Upper lobe of right lung (tissue), 1 donor: ENCODE results near the gene NMUR1. TPM values are rescaled to one million over a fixed set of nuclear protein-coding genes. Genes with fewer than 3 reads are reported as not detected.
A peak's percentile ranks its signal among the peaks of the same experiment; 100 is the strongest.
"Not testable (repeated sequence)": the region's sequence is repeated elsewhere in the genome, so short reads cannot be mapped to it uniquely, and the experiment has no call there.

Experiments used
- ATAC-seq: fragments of 200-7000 bp; cut with Tn5 transposase; one replicate; pipeline ENCODE4 v1.9.1; 2020; ENCODE audit warnings: mild to moderate bottlenecking, moderate library complexity
- DNase-seq: peaks from one replicate; pipeline ENCODE4 v3.0.0-alpha.2; 2020
- H3K27ac ChIP-seq: fragments of 200-600 bp; one replicate; pipeline ENCODE4 v1.8.0; 2022
- H3K27me3 ChIP-seq: fragments of 200-600 bp; one replicate; pipeline ENCODE4 v1.8.0; 2022; ENCODE audit warnings: mild to moderate bottlenecking
- H3K36me3 ChIP-seq: fragments of 200-600 bp; one replicate; pipeline ENCODE4 v1.8.0; 2022
- H3K4me1 ChIP-seq: fragments of 200-600 bp; one replicate; pipeline ENCODE4 v1.8.0; 2022
- H3K4me3 ChIP-seq: fragments of 200-600 bp; one replicate; pipeline ENCODE4 v1.8.0; 2022; ENCODE audit warnings: mild to moderate bottlenecking
- H3K9me3 ChIP-seq: fragments of 200-600 bp; one replicate; pipeline ENCODE4 v1.8.0; 2022
- intact Hi-C: fragments of 100-400 bp; cut with DNase I; formaldehyde crosslinking; loops from one replicate; pipeline ENCODE4 v1.11.0; 2022
- long read RNA-seq: library from polyadenylated mRNA; unstranded; transcript quantifications from one replicate; pipeline ENCODE4 v2.0.0, GENCODE V29; 2021
- total RNA-seq: library from RNA; stranded (reverse); fragmentation: NEBNext Ultra II Directional; extraction: Animal tissue kit (Norgen Biotek cat#: 25700); gene quantifications from one replicate; pipeline ENCODE4 v1.2.1, GENCODE V29; 2021
- TF ChIP-seq, protein P1 (sequence below): fragments of 200-600 bp; IDR thresholded peaks from one replicate; pipeline ENCODE4 v1.8.0; 2022; ENCODE audit warnings: antibody characterized with exemption
- donor health status: DM: no; HTN: yes; CAD: no; lungs with severe emphysema.

The NMUR1 gene
- 5.8 TPM for total RNA-seq
- long read RNA-seq, transcript NMUR1-201 (3 exons, 3,298 nt) = major isoform, 10 of 19 reads
- long read RNA-seq, partial matches to known transcripts = 2 of 19 reads
- long read RNA-seq, other reads (novel, unspliced or antisense) = 7 of 19 reads

DNA sequence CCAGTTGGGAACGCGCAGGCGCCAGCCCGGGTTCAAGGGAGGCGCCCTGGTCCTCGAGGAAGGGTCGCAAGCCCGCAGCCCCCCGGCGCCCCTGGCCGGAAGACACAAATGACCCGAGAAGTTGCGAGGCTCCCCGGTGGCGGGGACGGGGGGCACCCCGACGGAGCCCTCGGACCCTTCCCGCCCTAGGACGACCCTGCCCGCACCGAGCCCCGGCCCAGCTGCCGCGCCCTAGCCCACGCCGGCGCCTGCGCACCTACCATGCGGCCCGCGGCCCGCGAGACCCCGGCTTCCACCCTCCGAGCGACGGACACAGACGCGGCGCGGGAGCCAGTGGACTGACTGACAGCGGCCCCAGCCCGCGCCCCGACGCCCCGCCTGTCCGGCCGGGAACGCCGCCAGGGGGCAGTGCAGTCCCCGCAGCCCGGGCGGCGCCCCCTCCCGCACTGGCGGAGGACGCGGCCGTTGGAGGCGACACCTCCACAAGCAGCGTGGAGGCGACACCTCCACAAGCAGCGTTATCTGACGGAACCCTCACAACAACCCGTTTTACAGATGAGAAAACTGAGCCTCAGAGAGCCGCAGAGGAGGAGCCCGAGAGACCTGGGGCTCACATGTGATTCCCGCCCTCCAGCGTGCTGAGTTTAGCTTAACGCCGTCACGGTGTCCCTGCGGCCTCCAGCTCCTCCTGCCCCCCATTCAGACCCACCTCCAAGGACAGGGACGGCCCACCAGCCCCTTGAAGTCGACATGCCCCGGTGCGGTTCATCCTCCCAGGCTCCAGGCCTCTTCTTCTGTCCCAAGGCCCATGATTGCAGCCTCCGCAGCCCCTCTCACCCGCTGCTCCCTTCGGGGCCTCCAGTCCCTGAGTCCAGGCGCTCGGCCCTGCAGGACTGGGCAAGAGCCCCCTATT lies at the start of gene NMUR1:
NMUR1 (minus strand) TSS at position 347 of the 913 bp plus-strand sequence; CDS start at position 263, 84 bp downstream.
- TF ChIP-seq, protein P1, sequence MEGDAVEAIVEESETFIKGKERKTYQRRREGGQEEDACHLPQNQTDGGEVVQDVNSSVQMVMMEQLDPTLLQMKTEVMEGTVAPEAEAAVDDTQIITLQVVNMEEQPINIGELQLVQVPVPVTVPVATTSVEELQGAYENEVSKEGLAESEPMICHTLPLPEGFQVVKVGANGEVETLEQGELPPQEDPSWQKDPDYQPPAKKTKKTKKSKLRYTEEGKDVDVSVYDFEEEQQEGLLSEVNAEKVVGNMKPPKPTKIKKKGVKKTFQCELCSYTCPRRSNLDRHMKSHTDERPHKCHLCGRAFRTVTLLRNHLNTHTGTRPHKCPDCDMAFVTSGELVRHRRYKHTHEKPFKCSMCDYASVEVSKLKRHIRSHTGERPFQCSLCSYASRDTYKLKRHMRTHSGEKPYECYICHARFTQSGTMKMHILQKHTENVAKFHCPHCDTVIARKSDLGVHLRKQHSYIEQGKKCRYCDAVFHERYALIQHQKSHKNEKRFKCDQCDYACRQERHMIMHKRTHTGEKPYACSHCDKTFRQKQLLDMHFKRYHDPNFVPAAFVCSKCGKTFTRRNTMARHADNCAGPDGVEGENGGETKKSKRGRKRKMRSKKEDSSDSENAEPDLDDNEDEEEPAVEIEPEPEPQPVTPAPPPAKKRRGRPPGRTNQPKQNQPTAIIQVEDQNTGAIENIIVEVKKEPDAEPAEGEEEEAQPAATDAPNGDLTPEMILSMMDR = peak; percentile 71
- H3K36me3 ChIP-seq = no peaks in the 10 kb centered on the region
- H3K27ac ChIP-seq = peak within 1 kb of the TSS; percentile 58
- H3K27me3 ChIP-seq = peaks cover 5% of the 10 kb centered on the region
- ATAC-seq (peak; percentile 89), DNase-seq (peak; percentile 83)
- H3K4me1 ChIP-seq = peaks cover 4% of the 10 kb centered on the region
- intact Hi-C loops = no loop called here
- peak within 1 kb of the TSS; percentile 55 for H3K4me3 ChIP-seq
- no peaks in the 10 kb centered on the region for H3K9me3 ChIP-seq

GRCh38 chr2:231579560-231579959 lies 49.3 kb upstream of the NMUR1 start:
- intact Hi-C loops = no loop called here
- no peak overlapping the region for H3K27ac ChIP-seq
- no peaks in the 10 kb centered on the region for H3K4me1 ChIP-seq
- TF ChIP-seq, protein P1 = no peak
- no peaks in the 10 kb centered on the region for H3K36me3 ChIP-seq
- H3K27me3 ChIP-seq = no peaks in the 10 kb centered on the region
- DNase-seq (no peak), ATAC-seq (no peak)
- H3K4me3 ChIP-seq = no peak overlapping the region
- no peaks in the 10 kb centered on the region for H3K9me3 ChIP-seq

- H3K36me3 ChIP-seq, H3K4me3 ChIP-seq, intact Hi-C loops, H3K27me3 ChIP-seq, H3K27ac ChIP-seq, H3K4me1 ChIP-seq, DNase-seq, H3K9me3 ChIP-seq, ATAC-seq: not testable (repeated sequence)
Observed at GRCh38 chr2:231578655-231579054, 48.4 kb upstream of the NMUR1 start.

- Histone ChIP-seq H3K4me1 (no peaks in the 10 kb centered on the region), H3K27ac (no peak overlapping the region), H3K27me3 (no peaks in the 10 kb centered on the region), H3K4me3 (no peak overlapping the region), H3K9me3 (no peaks in the 10 kb centered on the region), H3K36me3 (no peaks in the 10 kb centered on the region)
- intact Hi-C loops = no loop called here
- TF ChIP-seq, protein P1 = no peak
- ATAC-seq (no peak), DNase-seq (no peak)
Observed at GRCh38 chr2:231576465-231576864, 46.2 kb upstream of the NMUR1 start.

DNA sequence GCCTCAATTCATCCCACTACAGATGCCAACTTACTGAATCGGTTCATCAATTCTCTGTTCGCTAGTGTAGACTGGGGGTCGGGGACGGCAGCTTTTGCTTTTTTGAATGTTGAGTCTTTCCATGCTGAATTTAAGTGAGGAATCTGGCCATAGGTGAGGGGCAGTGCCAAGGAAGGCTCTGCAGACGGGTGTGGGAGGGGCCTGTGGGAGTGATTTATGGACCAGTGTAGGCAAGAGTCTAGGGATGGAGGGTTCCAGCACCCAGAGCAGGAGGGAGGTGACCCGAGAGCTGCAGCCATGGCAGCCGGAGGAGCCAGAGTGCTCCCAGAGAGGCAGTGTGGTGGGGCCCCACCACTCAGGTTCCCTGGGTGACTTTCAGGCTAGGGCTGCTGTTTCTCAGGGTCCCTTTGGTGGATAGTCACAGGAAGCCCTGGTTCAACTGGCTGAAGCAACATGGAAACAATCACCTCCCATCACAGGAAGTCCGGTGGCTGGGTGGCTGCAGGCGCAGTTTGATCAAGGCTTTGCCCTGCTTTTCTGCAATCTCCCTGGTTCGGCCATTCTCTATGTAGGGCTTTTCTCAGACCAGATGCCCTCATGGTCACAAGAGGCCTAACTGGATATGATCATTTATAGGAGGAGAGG lies 45.5 kb upstream of the NMUR1 start:
- intact Hi-C loops = no loop called here
- H3K27me3 ChIP-seq = no peaks in the 10 kb centered on the region
- no peak for DNase-seq
- no peak overlapping the region for H3K4me3 ChIP-seq
- TF ChIP-seq, protein P1 = no peak
- ATAC-seq = peak; percentile 23
- H3K9me3 ChIP-seq = no peaks in the 10 kb centered on the region
- no peaks in the 10 kb centered on the region for H3K36me3 ChIP-seq
- no peak overlapping the region for H3K27ac ChIP-seq
- H3K4me1 ChIP-seq = no peaks in the 10 kb centered on the region
